HG03378 (cell line): ENCODE results near the gene TBC1D14.

Experiments used
- ATAC-seq: cut with Tn5 transposase; IDR thresholded peaks from one replicate; pipeline ENCODE4 v1.9.1; 2021; ENCODE audit warnings: mild to moderate bottlenecking, moderate library complexity; ENCODE audit not compliant: unreplicated experiment

The TBC1D14 gene

DNA sequence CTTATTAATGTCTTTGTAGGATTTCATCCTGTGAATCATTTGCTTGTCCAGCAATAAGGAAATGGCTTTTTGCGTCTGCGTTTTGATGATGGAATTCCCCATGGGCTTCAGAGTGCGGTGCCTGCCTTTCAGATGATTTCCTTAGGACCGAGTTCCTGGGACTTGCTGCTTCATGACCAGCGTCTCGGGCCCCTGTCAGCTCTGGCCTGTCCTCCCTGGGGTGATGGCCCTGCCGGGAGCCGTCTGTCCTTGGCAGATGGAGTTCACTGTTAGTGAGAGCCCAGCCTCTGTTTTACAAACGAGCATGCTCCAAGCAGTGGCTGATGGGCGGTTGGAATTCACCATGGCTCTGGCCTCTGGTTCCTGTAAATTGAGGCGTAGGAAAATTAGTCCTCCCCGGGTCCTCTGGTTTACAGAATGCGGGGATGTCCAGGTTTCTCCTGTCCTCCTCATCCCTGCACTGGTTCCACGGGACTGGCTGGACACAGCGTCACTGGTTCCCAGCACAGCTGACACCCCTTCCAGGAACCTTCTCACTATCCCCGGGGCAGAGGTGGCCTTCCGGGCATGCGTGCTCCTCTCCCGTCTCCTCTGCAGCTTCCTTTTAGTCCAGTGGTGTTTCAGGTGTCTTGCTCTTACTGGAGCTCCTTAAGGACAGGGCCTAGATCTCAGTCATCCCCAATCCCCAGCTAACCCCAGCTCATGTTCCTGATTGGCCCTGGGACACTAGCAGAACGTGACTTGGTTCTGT is 34.9 kb downstream of the TBC1D14 start:
- ATAC-seq = no peak

- ATAC-seq = no peak
Measured at GRCh38 chr4:6945052-6945409, 35.4 kb downstream of the TBC1D14 start.

DNA sequence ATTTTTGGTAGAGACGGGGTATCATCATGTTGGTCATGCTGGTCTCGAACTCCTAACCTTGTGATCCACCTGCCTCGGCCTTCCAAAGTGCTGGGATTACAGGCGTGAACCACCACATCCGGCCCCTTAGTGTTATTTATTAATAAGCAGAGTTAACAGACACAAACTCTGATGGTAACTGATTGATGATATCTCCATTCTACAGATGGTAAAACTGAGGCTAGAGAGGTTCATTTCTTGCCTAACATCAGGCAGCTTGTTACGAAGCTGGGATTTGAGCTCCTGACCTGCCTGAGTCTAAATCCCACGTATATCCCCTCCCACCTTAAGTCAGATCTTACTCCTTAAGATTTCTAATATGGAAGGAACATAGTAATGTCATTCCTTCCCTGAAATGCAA is 36.9 kb downstream of the TBC1D14 start:
- ATAC-seq = no peak

DNA sequence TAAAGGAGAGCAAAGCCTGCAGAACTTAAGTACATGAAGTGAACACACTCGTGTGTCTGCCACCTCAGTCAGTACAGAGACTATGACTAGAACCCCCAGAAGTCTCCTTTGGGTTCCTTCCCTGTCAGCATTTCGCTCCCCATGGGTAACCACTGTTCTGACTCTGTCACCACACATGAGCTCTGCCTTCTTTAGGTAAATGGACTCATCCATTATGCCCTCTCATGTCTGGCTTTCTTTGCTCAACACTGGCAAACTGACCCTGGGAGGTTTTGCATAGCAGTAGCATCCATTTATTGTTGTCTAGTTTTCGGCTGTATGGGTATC is 38.5 kb downstream of the TBC1D14 start:
- ATAC-seq = no peak

- ATAC-seq = no peak
Measured at GRCh38 chr4:6951880-6952381, 42.3 kb downstream of the TBC1D14 start.

DNA sequence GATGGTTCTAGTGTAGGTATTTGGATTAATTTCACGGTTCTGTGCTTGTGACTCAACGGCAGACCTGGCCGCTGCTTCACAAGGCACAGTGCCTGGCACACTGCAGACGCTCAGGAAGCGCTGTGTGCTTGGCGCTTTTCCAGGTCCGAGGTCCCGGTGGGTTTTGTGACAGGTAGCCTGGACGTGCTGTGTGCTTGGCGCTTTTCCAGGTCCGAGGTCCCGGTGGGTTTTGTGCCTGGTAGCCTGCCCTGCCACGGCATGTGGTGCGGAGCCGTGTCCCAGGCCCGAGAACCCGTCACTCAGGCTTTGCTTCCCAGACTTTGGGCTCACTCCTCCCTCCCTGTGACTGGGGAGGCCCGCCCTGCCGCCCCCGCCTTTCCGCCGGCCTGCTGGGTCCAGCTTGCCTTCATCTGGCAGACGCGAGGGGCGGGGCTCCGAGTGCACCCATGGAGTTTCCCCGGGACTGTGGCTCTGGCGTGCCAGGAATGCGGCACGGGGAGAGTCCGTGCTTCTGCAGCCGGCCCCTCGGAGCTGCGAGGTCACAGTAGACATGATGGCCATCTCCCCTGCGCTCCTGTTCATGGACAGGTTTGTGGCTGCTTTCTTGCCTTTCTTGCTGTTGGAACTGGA is 44.2 kb downstream of the TBC1D14 start:
- no peak for ATAC-seq

- no peak for ATAC-seq
Measured at GRCh38 chr4:6955261-6955911, 45.8 kb downstream of the TBC1D14 start.

DNA sequence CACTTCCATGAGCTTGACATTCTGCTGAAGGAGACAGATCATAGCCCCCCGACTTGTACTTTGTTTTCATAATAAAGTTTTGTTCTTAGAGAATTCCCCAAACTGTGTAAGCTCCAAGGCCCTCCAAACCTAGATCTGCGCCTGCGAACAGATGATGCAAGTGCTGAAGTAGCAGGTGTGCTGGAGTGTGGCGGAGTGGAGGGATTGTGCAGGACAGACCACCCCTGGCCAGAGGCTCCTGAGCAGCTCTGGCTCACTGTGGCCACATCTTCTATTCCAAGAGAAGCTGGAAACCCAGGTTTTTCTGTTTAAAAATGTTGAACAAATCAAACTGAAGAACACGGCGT is 46.4 kb downstream of the TBC1D14 start:
- ATAC-seq = no peak

- ATAC-seq = no peak
Measured at GRCh38 chr4:6956434-6957147, 47.0 kb downstream of the TBC1D14 start.

DNA sequence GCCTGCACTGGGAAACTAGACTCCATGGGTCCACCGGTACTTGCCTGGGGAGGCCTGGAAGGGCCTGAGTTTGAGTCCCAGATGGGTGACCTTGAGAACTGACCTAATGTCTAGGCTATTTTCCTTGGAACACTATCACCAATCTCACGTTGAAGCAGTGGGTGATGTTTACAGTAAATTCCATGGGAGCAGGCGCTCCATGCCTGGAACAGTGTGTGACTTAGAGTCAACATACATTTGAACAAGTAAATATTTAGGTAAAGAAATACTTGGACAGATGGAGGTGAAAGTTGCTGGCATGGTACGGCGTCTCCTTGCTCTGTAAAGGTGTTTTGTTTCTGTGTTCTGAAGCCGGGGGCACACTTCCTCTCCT is 47.5 kb downstream of the TBC1D14 start:
- ATAC-seq = no peak

- ATAC-seq = no peak
Measured at GRCh38 chr4:6957994-6958393, 48.4 kb downstream of the TBC1D14 start.

GRCh38 chr4:6959261-6959660 is 49.6 kb downstream of the TBC1D14 start:
- ATAC-seq = no peak

GRCh38 chr4:6960154-6960553 is 50.5 kb downstream of the TBC1D14 start:
- no peak for ATAC-seq

DNA sequence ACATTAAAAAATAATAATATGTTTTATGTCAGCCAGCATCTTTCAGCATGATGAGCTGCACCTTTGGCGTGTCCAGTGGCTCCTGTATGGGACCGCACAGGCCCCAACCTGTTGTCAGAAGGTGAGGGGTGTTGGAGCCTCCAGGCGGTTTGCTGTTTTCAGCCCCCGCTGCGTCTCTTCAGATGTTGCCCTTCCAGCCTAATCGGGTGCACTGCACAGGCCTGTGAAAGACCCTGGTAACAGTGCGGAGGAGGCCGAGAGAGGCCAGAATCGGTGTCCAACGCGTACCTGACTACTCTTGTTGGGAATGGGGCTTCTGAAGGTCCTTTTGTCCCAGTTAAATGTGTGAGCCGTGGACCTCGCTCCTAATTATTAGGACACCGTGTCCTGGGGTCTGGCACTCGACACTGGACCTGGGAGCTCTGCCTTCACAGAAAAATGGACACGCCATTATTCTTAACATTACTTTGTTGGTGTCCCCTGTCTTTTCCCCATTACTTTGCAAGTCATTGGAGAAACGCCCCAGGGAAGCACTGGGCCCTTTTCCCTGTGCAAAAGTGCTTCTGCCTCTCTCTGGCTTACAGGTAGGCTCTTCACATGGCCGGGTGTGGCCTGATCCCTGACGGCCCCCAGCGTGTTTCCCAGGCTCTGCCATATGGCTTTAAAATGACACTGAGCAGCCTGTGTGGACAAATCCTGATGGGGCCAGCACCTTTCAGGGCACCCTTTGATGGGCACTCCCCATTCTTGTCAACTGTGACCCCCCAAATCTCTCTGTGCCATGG is 51.2 kb downstream of the TBC1D14 start:
- ATAC-seq = no peak

DNA sequence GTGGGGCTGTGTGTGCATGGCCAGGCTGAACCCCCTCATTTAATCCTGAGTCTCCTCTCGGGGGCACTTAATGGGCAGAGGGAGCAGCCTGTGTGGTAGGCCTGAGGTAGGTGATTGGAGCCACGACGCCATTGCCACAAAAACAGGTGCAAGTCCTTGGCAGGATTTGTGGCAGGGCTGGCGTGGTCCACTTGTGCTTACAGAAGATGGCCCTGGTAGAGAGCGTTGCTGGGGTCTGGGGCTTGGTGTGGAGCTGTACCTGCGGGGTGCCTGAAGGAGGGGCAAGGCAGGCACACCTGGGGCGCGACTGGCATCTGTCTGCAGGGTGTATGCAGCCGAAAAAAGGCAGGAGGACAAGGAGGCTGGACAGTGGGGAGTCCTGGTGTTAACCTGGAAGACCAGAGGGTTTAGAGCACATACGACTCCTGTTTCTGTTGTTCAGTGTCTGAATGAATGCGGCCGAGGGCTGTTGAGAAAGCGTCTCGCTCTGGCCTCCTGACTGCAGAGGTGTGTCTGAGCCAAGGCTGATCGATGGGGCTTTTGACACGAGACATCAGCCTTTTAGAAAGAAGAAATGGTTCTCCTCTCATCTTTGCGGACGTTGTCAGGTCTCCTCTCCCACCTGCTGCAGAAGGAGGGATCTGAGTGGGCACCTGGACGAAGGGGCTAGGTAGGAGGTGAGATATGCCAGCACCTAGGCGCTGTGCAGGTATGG is 52.0 kb downstream of the TBC1D14 start:
- ATAC-seq = no peak

- no peak for ATAC-seq
Measured at GRCh38 chr4:6962211-6963041, 52.8 kb downstream of the TBC1D14 start.

DNA sequence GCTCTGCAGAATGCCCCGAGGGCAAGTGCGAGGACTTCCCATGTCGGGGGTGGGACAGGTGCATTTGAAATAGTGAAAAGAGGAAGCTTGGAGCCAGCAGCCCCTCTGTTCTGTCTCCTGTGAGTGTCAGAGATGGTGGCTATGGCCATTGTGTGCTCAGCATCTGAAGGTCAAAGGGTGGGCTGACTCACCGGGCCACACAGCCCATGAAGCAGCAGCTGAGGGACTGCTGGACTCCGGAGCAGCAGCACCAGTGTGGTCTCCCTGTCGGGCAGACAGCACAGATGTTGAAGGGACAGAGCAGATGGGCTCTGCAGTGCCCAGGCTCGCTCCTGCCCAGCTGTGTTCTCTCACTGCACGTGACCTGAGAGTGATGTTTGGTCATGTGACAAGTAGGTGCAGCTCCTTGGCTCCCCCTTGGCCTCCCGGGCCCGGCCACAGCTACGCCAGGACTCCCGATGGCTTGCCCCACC is 53.5 kb downstream of the TBC1D14 start:
- no peak for ATAC-seq

- no peak for ATAC-seq
Measured at GRCh38 chr4:6964858-6965257, 55.2 kb downstream of the TBC1D14 start.

- no peak for ATAC-seq
Measured at GRCh38 chr4:6965329-6965728, 55.7 kb downstream of the TBC1D14 start.
